Stimulated activated effector memory CD8-positive, alpha-beta T cell treated with anti-CD3 and anti-CD28 coated beads, Interleukin-12 subunit alpha, Interleukin-12 subunit beta, amount 100 ng/mL, for 72 hours (primary cell): ENCODE data around the gene XYLT2.
"Not testable (repeated sequence)": the region's sequence is repeated elsewhere in the genome, so short reads cannot be mapped to it uniquely, and the experiment has no call there.

Experiments used
- ATAC-seq: fragments of 150-1000 bp; cut with Tn5 transposase; 2 replicates; pipeline ENCODE4 v1.10.0; 2021
- DNase-seq, 2 donors: peaks; one replicate each; pipeline ENCODE4 v3.0.0; 2021 to 2022; ENCODE audit warnings: low spot score in 2 of 2
- H3K27ac Mint-ChIP-seq: one replicate; pipeline ENCODE4 v1.8.0; 2022; ENCODE audit warnings: mild to moderate bottlenecking, mixed read lengths
- H3K36me3 Mint-ChIP-seq: one replicate; pipeline ENCODE4 v1.8.0; 2022; ENCODE audit warnings: mild to moderate bottlenecking, mixed read lengths
- H3K4me1 Mint-ChIP-seq: one replicate; pipeline ENCODE4 v1.8.0; 2022; ENCODE audit warnings: mixed read lengths
- H3K4me3 Mint-ChIP-seq: one replicate; pipeline ENCODE4 v1.8.0; 2022; ENCODE audit warnings: mild to moderate bottlenecking, mixed read lengths
- H3K9me3 Mint-ChIP-seq: one replicate; pipeline ENCODE4 v1.8.0; 2022; ENCODE audit warnings: mixed read lengths

The XYLT2 gene

DNA sequence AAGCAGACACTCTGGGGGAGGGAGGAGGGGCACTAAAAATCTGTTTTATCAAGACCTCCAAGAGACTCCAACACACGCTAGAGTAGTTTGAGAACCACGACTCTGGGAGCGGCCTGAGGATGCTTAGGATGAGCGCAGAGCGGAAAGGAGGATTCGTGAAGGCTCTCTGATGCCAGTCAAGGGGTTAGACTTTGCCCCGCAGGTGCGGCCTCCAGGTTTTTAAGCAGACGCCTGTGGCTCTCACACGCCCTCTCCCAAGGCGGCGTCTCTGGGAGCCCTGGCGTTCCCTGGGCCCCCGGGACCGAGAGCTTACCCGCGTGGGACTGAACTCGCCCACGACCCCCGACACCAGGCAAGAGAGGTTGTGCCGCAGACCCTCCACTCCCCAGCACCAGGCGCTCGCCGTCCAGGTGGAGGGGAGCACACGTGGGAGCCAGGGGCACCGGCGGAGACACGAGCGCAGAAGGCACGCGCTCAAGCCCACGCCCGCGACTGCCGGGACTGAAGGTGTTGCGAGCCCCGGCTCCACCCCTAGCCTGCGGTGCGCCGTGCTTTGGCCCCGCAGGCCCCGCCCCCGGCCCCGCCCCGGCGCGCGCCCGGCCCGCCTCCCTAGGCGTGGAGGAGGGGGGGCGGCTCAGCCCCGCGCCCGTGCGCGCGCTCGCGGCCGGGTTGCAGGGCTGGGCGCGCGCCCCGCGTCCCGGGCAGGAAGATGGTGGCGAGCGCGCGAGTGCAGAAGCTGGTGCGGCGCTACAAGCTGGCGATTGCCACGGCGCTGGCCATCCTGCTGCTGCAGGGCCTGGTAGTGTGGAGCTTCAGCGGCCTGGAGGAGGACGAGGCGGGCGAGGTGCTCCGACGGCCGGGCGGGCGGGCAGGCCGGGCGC lies at the start of gene XYLT2:
Gene XYLT2 (plus strand): TSS at position 695 of the 881 bp plus-strand sequence. CDS start 15 bp downstream, at position 710.
- Mint-ChIP-seq H3K36me3 (peaks cover 24% of the 10 kb centered on the region), H3K4me1 (peaks cover 48% of the 10 kb centered on the region), H3K9me3 (no peaks in the 10 kb centered on the region), H3K4me3 (peak within 1 kb of the TSS; percentile 90), H3K27ac (peak within 1 kb of the TSS; percentile 96)
- DNase-seq (peak; percentile 85 to 89), ATAC-seq (peak; percentile 92)

DNA sequence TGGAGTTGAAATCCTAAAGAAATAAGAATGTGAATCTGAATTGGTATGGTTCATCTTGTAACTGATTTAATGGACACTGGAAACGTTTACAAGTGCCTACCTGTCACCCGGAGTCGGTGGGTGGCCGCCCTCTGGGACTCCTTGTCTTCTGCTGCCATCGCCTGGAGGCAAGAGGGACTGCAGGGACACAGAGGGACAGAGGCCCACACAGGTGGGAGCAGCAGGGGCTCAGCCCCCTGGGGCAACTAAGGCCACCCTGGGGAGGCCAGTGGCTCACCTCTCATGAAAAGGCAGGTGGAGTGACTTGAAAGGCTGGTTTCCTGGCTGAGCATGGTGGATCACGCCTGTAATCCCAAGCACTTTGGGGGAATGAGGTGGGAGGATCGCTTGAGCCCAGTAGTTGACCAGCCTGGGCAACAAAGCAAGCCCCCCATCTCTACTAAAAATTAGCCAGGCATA lies 48.5 kb upstream of the XYLT2 start:
- DNase-seq (peak; percentile 84 to 91), ATAC-seq (peak; percentile 91)
- no peaks in the 10 kb centered on the region for H3K36me3 Mint-ChIP-seq
- no peak overlapping the region for H3K27ac Mint-ChIP-seq
- peaks cover 11% of the 10 kb centered on the region for H3K4me1 Mint-ChIP-seq
- H3K4me3 Mint-ChIP-seq, result no peak overlapping the region
- H3K9me3 Mint-ChIP-seq, result no peaks in the 10 kb centered on the region

DNA sequence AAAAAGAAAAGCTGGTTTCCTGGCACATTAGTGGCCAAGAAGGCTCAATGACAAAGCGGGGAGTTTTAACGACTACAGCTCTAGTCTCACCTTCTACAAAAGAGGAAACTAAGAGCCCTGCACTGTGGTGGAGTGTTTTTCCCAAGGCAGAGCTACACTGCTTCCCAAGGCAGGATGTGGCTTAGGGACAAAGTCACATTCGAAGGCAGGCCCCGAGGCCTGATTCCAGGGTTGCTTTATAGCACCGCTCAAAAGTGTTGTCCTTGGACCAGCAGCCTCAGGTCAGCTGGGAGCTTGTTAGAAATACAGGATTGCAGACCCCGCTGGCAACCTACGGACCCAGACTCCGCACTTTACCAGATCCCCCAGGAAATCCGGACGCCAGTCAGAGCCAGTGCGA lies 47.9 kb upstream of the XYLT2 start:
- Mint-ChIP-seq H3K4me3 (no peak overlapping the region), H3K4me1 (peaks cover 11% of the 10 kb centered on the region), H3K36me3 (no peaks in the 10 kb centered on the region), H3K9me3 (no peaks in the 10 kb centered on the region), H3K27ac (no peak overlapping the region)
- DNase-seq, result no peak
- no peak for ATAC-seq

DNA sequence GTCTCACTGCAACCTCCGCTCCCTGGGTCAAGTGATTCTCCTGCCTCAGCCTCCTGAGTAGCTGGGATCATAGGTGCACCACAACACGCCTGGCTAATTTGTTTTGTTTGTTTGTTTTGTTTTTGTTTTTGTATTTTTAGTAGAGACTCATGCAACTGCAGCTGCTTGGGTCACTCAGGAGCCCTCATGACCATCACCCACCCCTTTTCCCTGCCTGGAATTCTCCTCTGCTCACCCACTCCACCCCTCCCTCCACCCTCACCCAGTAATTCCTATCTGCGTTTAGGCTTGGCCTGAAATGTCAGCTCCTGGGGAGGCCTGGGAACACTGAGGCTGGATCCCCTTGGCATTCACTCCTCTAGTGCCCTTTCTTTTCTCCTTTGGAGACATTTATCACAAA lies 46.1 kb upstream of the XYLT2 start:
- no peak for ATAC-seq
- Mint-ChIP-seq H3K27ac (no peak overlapping the region), H3K9me3 (no peaks in the 10 kb centered on the region), H3K4me1 (peaks cover 12% of the 10 kb centered on the region), H3K4me3 (no peak overlapping the region), H3K36me3 (no peaks in the 10 kb centered on the region)
- no peak for DNase-seq

DNA sequence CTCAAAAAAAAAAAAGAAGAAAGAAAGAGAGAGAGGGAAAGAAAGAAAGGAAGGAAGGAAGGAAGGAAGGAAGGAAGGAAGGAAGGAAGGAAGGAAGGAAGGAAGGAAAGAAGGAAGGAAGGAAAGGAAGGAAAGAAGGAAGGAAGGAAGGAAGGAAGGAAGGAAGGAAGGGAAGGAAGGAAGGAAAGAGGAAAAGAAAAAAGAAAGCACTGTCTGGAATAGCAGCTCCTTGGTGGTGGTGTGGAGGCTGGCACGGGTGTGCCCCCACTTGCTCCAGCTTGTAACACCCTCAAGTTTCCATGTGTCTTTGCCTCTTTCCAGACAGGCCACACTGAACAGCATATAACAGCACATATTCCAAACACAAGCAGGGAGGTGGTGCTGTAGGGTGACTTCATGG lies 45.1 kb upstream of the XYLT2 start:
- not testable (repeated sequence) for H3K36me3 Mint-ChIP-seq, ATAC-seq, DNase-seq, H3K4me3 Mint-ChIP-seq, H3K9me3 Mint-ChIP-seq
- Mint-ChIP-seq H3K27ac (peak overlapping the region; percentile 34), H3K4me1 (peaks cover 16% of the 10 kb centered on the region)

DNA sequence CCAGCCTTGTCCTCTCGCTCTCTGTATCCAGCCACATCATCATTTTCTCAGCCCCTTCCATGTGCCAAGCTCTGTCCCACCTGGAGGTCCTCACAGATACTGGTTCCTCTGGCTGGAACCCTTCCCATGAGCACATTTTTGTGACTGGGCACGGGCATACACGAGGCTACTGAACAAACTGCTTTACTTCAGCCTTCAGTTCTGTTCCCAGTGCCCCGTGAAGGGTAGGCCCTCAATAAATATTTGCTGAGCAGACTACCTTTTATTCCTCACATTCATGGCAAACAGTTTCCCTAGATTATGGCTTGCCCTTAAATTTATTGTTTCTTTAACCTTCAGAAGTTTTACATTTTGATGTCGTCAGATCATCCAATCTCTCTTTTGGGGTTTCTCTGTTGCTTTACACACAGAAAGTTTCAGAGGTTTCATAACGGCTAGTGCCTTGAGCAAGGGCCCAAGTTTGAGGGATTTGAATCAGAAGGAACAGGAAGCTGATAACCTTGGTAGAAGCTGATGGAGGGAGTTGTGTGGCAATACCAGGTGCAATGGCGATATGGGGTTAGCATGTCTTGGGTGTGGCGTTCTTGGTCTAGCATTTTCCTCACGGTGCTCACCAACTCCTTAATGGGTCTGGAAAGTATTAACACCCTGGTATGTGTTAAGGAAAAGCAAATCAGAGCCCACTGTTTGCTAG lies 43.9 kb upstream of the XYLT2 start:
- peak; percentile 29 for ATAC-seq
- peak overlapping the region; percentile 90 for H3K27ac Mint-ChIP-seq

DNA sequence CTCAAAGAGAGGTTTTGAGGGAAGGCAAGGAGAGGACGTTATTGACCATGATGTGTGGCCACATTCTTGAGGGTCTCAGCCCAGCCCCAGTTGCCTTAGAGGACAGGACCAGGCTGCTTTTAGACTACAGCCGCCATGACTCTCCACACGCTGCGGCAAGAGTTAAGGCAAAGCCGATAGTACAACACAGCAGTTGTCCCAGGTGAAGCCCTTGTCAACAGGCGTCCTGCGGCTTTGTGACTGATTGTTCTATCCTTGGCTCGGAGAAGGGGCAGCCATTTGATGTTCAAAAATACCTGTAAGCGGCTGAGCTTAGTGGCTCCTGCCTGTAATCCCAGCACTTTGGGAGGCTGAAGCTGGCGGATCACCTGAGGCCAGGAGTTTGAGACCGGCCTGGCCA lies 42.9 kb upstream of the XYLT2 start:
- no peaks in the 10 kb centered on the region for H3K36me3 Mint-ChIP-seq
- H3K27ac Mint-ChIP-seq, result no peak overlapping the region
- no peaks in the 10 kb centered on the region for H3K9me3 Mint-ChIP-seq
- ATAC-seq (no peak), DNase-seq (no peak)
- peaks cover 16% of the 10 kb centered on the region for H3K4me1 Mint-ChIP-seq
- H3K4me3 Mint-ChIP-seq, result no peak overlapping the region

More for the DNA sequence above, 43.9 kb upstream of the XYLT2 start:
- Mint-ChIP-seq H3K36me3 (no peaks in the 10 kb centered on the region), H3K4me3 (no peak overlapping the region), H3K9me3 (no peaks in the 10 kb centered on the region), H3K4me1 (peaks cover 16% of the 10 kb centered on the region)
- DNase-seq, result no peak

DNA sequence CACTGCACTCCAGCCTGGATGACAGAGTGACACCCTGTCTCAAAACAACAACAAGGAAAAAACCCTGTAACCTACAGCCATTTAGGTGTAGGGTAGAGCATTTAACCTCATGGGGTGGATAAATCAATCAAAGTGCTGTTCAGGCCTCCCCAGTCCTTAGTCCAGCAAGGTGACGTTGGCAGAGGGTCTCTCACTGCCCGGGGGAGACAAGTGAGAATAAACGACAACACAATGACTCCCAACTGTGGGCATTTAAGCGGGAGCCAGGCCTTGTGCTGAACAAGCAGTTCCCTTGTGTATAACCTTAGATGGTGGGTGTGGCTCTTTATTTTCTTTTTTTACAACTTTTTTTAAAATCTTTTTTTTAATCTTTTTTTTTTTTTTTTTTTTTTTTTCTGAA lies 42.3 kb upstream of the XYLT2 start:
- ATAC-seq (no peak), DNase-seq (no peak)
- Mint-ChIP-seq H3K9me3 (no peaks in the 10 kb centered on the region), H3K4me1 (peaks cover 16% of the 10 kb centered on the region), H3K36me3 (no peaks in the 10 kb centered on the region), H3K4me3 (no peak overlapping the region), H3K27ac (no peak overlapping the region)

DNA sequence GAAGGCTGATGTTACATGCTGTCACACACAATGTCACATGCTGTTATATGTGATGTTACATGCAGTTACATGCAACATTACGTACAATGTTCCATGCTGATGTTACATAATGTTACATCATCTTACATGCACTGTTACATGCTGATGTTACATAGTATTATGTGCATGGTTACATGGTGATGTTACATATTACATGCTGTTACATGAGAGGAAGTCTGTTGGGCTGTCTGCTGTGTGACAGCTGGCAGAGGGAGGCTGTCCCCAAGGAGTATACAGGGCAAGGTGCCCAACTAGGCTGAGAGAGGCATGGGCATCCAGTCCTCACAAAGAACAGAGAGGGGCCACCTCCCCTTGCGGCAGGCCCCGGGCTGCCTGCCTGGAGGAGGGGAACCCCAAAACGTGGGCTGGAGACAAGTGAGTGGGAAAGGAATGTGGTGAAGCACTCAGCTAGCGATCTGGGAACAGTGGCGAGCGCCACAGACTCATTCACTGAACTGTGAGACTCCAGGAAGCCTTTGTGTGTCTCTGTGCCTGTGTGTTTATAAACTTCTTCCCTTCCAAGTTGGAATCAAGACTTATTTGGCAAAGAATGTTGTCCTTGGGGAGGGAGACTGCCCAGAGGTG lies 41.0 kb upstream of the XYLT2 start:
- peaks cover 16% of the 10 kb centered on the region for H3K4me1 Mint-ChIP-seq
- no peaks in the 10 kb centered on the region for H3K9me3 Mint-ChIP-seq
- DNase-seq (no peak), ATAC-seq (no peak)
- H3K27ac Mint-ChIP-seq, result peak overlapping the region; percentile 26
- no peaks in the 10 kb centered on the region for H3K36me3 Mint-ChIP-seq
- H3K4me3 Mint-ChIP-seq, result no peak overlapping the region

DNA sequence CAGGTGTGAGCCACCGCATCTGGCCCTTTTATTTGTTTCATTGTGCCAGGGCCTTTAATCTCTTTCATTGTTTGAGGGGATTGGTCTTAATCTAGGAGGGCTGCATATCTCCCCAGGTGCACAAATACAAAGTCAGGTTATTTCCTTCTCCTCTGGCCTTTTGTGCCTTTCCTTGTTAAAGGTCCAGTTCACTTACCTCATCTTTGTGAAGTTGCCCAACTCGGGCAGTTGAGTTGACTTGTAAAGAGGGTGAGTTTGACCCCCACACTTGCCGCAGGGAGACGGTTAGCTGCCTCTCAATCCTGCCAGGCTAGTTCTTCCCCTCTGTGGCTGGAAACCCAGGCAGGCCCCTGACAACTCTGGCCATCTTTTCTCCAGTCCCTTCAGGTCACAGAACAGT lies 38.3 kb upstream of the XYLT2 start:
- H3K9me3 Mint-ChIP-seq, result no peaks in the 10 kb centered on the region
- H3K4me1 Mint-ChIP-seq, result peaks cover 23% of the 10 kb centered on the region
- H3K27ac Mint-ChIP-seq, result no peak overlapping the region
- no peaks in the 10 kb centered on the region for H3K36me3 Mint-ChIP-seq
- DNase-seq (no peak), ATAC-seq (no peak)
- no peak overlapping the region for H3K4me3 Mint-ChIP-seq

DNA sequence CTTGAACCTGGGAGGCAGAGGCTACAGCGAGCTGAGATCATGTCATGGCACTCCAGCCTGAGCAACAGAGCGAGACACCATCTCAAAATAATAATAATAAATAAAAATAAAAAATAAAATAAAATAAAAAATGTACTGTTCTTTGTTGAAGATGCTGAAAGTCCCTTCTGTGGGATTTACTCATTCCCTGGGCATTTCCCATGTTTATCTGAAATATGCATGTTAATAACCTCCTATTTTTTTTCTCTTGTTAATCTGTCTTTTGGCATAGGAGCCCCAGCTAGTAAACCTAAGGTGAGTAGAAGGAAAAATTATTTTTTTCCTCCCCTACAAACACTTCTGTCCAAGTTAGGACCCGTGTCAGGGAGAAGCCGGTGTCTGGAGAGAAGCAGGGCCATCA lies 37.3 kb upstream of the XYLT2 start:
- Mint-ChIP-seq H3K36me3 (no peaks in the 10 kb centered on the region), H3K27ac (peak overlapping the region; percentile 93)

DNA sequence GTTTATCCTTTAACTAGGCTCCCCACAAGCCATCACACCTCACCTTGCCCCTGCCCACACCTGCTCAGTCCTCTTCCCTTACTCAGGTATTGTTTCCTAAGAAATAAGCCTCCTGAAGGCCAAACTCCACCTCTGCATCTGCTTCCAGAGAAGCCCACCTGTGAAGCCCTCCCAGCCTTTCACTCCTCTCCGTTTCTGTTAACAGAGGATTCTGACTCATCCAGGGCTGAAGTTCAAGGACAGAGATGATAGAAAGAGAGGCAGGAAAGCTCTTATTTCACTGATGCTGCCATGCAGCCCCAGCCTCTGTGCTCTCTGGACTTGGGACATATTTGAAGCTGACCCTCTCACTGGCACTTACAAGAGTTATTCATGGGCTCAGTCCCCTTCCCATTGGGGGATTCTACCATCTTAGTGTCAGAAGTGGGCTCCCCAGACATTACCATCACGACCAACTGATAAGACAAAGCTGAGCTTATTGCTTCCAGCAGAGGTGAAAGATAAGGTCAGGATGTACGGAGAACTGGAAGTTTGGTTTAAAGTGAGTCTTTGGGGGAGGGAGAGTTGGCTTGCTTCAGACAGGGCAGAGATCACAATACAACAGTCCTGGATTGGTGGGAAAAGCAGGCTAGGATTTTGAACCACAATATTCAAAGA lies 35.3 kb upstream of the XYLT2 start:
- peak overlapping the region; percentile 40 for H3K4me3 Mint-ChIP-seq
- ATAC-seq, result peak; percentile 29
- DNase-seq, result no peak
- no peaks in the 10 kb centered on the region for H3K9me3 Mint-ChIP-seq
- H3K36me3 Mint-ChIP-seq, result no peaks in the 10 kb centered on the region
- peaks cover 17% of the 10 kb centered on the region for H3K4me1 Mint-ChIP-seq
- H3K27ac Mint-ChIP-seq, result peak overlapping the region; percentile 93

More for the DNA sequence above, 37.3 kb upstream of the XYLT2 start:
- DNase-seq (no peak), ATAC-seq (no peak)
- peaks cover 23% of the 10 kb centered on the region for H3K4me1 Mint-ChIP-seq
- H3K4me3 Mint-ChIP-seq, result no peak overlapping the region
- no peaks in the 10 kb centered on the region for H3K9me3 Mint-ChIP-seq

DNA sequence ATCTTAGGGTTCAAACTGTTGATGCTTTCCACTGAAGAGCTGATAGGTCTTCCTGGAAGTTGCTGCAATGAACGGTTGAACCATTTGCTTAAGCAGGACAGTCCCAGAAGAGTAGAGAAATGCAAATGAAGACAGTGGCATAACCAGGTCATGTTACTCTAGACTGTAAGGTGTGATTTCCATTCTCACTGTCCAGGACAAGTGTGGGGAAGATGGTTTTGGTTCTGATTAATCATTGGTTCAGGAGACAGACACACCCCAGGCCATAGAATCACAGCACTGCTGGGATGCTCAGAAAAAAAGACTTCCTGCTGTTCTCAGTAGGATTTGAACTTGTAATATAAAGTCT lies 34.8 kb upstream of the XYLT2 start:
- Mint-ChIP-seq H3K4me1 (peaks cover 17% of the 10 kb centered on the region), H3K4me3 (peak overlapping the region; percentile 40), H3K27ac (peak overlapping the region; percentile 93), H3K36me3 (no peaks in the 10 kb centered on the region), H3K9me3 (no peaks in the 10 kb centered on the region)
- ATAC-seq, result peak; percentile 80
- DNase-seq, result no peak

DNA sequence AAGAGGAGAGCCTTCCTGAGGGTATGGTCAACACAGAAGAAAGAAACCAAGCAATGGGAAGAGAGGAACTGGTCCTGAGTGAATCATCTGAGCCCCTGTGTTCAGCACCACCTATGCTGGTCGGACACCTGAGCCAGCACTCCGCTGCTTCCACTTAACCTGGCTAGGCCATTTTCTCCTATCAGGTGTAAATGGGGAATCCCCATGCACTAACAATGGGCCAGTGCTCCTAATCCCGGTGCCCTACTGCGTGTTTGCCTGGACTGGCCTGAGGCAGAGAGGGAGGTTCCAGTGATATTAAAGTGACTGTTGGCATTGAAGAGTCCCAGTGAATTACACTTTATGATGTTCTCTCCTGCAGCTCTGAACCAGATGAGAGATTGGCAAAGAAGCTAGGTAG lies 34.4 kb upstream of the XYLT2 start:
- no peak overlapping the region for H3K27ac Mint-ChIP-seq
- H3K4me3 Mint-ChIP-seq, result peak overlapping the region; percentile 40
- H3K9me3 Mint-ChIP-seq, result no peaks in the 10 kb centered on the region
- DNase-seq (no peak), ATAC-seq (no peak)
- peaks cover 17% of the 10 kb centered on the region for H3K4me1 Mint-ChIP-seq
- no peaks in the 10 kb centered on the region for H3K36me3 Mint-ChIP-seq

DNA sequence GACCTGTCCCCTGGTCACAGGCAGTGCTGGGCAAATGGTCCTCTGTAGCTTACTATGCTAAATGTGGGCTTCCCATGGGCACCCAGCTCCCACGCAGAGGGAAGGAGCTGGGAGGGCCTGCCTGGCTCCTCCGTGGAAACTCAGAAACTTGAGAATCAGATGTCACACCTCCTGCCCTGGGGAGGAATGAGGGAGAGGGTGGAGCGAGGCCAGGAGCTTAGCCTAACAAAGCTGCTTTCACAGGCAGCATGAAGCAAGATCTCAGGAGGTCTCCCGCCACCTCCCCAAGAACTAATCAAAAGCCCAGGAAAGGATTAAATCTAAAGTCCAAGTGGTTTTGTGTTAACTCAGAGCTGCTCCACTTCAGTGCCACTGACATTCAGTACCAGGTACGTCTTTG lies 33.6 kb upstream of the XYLT2 start:
- ATAC-seq (no peak), DNase-seq (no peak)
- Mint-ChIP-seq H3K4me3 (no peak overlapping the region), H3K9me3 (no peaks in the 10 kb centered on the region), H3K4me1 (peaks cover 17% of the 10 kb centered on the region), H3K36me3 (no peaks in the 10 kb centered on the region), H3K27ac (no peak overlapping the region)
